H1 (cell line): ENCODE results near the gene WDR64. TPM values are rescaled to one million over a fixed set of nuclear protein-coding genes. Genes with fewer than 3 reads are reported as not detected.

Experiments used
- CTCF ChIA-PET: fragments of 300-600 bp; sonication (Branson Sonifier 250); formaldehyde crosslinking; loops from one replicate; lab custom pipeline; 2021; ENCODE audit not compliant: partially characterized antibody; lab: Charles Lee
- POLR2A ChIA-PET: fragments of 300-600 bp; sonication (Branson Sonifier 250); formaldehyde crosslinking; loops from one replicate; lab custom pipeline; 2021; ENCODE audit warnings: inconsistent platforms; ENCODE audit not compliant: partially characterized antibody; lab: Charles Lee
- DNase-seq, 2 experiments: peaks; one replicate each; pipeline versions ENCODE4 v3.0.0 to v3.0.0-alpha.2; 2010 to 2022; ENCODE audit warnings: low spot score in 2 of 2, low read depth in 1 of 2, mixed read lengths in 1 of 2
- FAIRE-seq: peaks from 2 replicates; lab custom pipeline; 2011; peaks lifted over from hg19 to GRCh38; lab: Jason Lieb, UNC
- H2AFZ ChIP-seq: 2 replicates; pipeline ENCODE4 v1.8.1; 2012; ENCODE audit warnings: low read length, inconsistent platforms
- H2AK5ac ChIP-seq: 2 replicates; pipeline ENCODE4 v1.6.1; 2013; ENCODE audit warnings: low read depth, low read length
- H2BK120ac ChIP-seq: replicated peaks from 2 replicates; pipeline ENCODE3; 2013; ENCODE audit warnings: low read depth, low read length, inconsistent platforms
- H2BK12ac ChIP-seq: 2 replicates; pipeline ENCODE4 v1.6.1; 2013; ENCODE audit warnings: low read depth, low read length
- H2BK15ac ChIP-seq: 2 replicates; pipeline ENCODE4 v1.6.1; 2013; ENCODE audit warnings: low read length
- H2BK20ac ChIP-seq: 2 replicates; pipeline ENCODE4 v1.6.1; 2013; ENCODE audit warnings: low read length
- H2BK5ac ChIP-seq: 2 replicates; pipeline ENCODE4 v1.6.1; 2013; ENCODE audit warnings: low read depth, low read length
- H3K14ac ChIP-seq: 2 replicates; pipeline ENCODE4 v1.6.1; 2013; ENCODE audit warnings: inconsistent platforms; ENCODE audit not compliant: insufficient read length
- H3K18ac ChIP-seq: 2 replicates; pipeline ENCODE4 v1.6.1; 2013; ENCODE audit warnings: low read length; ENCODE audit errors: extremely low read depth
- H3K23ac ChIP-seq: 2 replicates; pipeline ENCODE4 v1.6.1; 2013; ENCODE audit warnings: inconsistent platforms; ENCODE audit not compliant: insufficient read length
- H3K23me2 ChIP-seq: 2 replicates; pipeline ENCODE4 v1.6.1; 2013; ENCODE audit warnings: low read depth, low read length
- H3K27ac ChIP-seq: 2 replicates; pipeline ENCODE4 v1.6.1; 2011; ENCODE audit warnings: low read depth, low read length, inconsistent platforms
- H3K27me3 ChIP-seq, 4 experiments: replicated peaks in 1 of 4; 1 replicate in 1 of 4; 2 replicates in 3 of 4; pipeline versions ENCODE4 v1.6.1 to v1.8.1; 2011 to 2013; ENCODE audit warnings: low read length in 3 of 4, mild to moderate bottlenecking in 3 of 4, inconsistent platforms in 2 of 4, mixed read lengths in 2 of 4, moderate library complexity in 1 of 4; ENCODE audit not compliant: control insufficient read depth in 3 of 4, insufficient read depth in 3 of 4; ENCODE audit errors: extremely low read depth in 1 of 4
- H3K36me3 ChIP-seq, 4 experiments: 2 replicates each; pipeline versions ENCODE4 v1.6.1 to v1.8.1; 2011 to 2013; ENCODE audit warnings: mild to moderate bottlenecking in 4 of 4, low read length in 3 of 4, moderate library complexity in 2 of 4, control low read depth in 1 of 4, inconsistent platforms in 1 of 4; ENCODE audit not compliant: insufficient read depth in 4 of 4, control insufficient read depth in 2 of 4
- H3K4ac ChIP-seq: replicated peaks from 2 replicates; pipeline ENCODE3; 2013; ENCODE audit warnings: low read length, low read depth, mixed read lengths, inconsistent platforms; ENCODE audit not compliant: insufficient read length
- H3K4me1 ChIP-seq, 4 experiments: replicated peaks in 1 of 4; 1 replicate in 1 of 4; 2 replicates in 3 of 4; pipeline versions ENCODE4 v1.6.1 to v1.8.1; 2011 to 2013; ENCODE audit warnings: low read length in 3 of 4, inconsistent platforms in 2 of 4, mixed read lengths in 1 of 4; ENCODE audit not compliant: insufficient read depth in 4 of 4, control insufficient read depth in 3 of 4
- H3K4me2 ChIP-seq, 2 experiments: 2 replicates each; pipeline versions ENCODE4 v1.6.1 to v1.8.1; 2011 to 2013; ENCODE audit warnings: low read depth in 2 of 2, low read length in 2 of 2, control low read depth in 1 of 2, inconsistent platforms in 1 of 2, mild to moderate bottlenecking in 1 of 2; ENCODE audit not compliant: insufficient read depth in 1 of 2
- H3K4me3 ChIP-seq, 4 experiments: fragments of 200-600, 300-600 bp in 1 of 4; sonication (generic), shearing (Covaris generic), sonication (Bioruptor Twin) in 1 of 4; 2 replicates each; pipeline versions ENCODE4 v1.5.1 to v1.8.1; 2011 to 2016; ENCODE audit warnings: low read length in 4 of 4, low read depth in 3 of 4, control low read depth in 2 of 4, inconsistent platforms in 2 of 4, mild to moderate bottlenecking in 2 of 4, mixed read lengths in 1 of 4, moderate library complexity in 1 of 4; ENCODE audit not compliant: insufficient read depth in 2 of 4; ENCODE audit errors: extremely low read depth in 1 of 4
- H3K56ac ChIP-seq: replicated peaks from 2 replicates; pipeline ENCODE3; 2013; ENCODE audit warnings: low read depth, mild to moderate bottlenecking, mixed read lengths, low read length, inconsistent platforms; ENCODE audit not compliant: insufficient read length
- H3K79me1 ChIP-seq: 2 replicates; pipeline ENCODE4 v1.6.1; 2013; ENCODE audit warnings: low read depth, low read length, control low read depth
- H3K79me2 ChIP-seq, 2 experiments: 2 replicates each; pipeline versions ENCODE4 v1.6.1 to v1.8.1; 2012 to 2013; ENCODE audit warnings: low read length in 2 of 2, mild to moderate bottlenecking in 2 of 2, inconsistent platforms in 1 of 2; ENCODE audit not compliant: insufficient read depth in 2 of 2, control insufficient read depth in 1 of 2
- H3K9ac ChIP-seq, 4 experiments: replicated peaks in 1 of 4; 1 replicate in 1 of 4; 2 replicates in 3 of 4; pipeline versions ENCODE4 v1.6.1 to v1.8.1; 2011 to 2013; ENCODE audit warnings: low read depth in 3 of 4, low read length in 3 of 4, control low read depth in 2 of 4, mild to moderate bottlenecking in 2 of 4, moderate library complexity in 2 of 4, inconsistent platforms in 1 of 4; ENCODE audit errors: extremely low read depth in 1 of 4
- H3K9me3 ChIP-seq, 2 experiments: 2 replicates each; pipeline versions ENCODE4 v1.6.1 to v1.8.1; 2012 to 2013; ENCODE audit warnings: mild to moderate bottlenecking in 2 of 2, moderate library complexity in 2 of 2, control low read depth in 1 of 2, inconsistent platforms in 1 of 2, low read depth in 1 of 2, low read length in 1 of 2, mixed read lengths in 1 of 2; ENCODE audit not compliant: insufficient read depth in 2 of 2
- H4K20me1 ChIP-seq, 2 experiments: replicated peaks in 1 of 2; 2 replicates each; pipeline versions ENCODE3 to v1.8.1; 2011 to 2013; ENCODE audit warnings: inconsistent platforms in 2 of 2, low read length in 2 of 2, mild to moderate bottlenecking in 1 of 2; ENCODE audit not compliant: insufficient read depth in 2 of 2, control insufficient read depth in 1 of 2
- H4K5ac ChIP-seq: 2 replicates; pipeline ENCODE4 v1.6.1; 2013; ENCODE audit warnings: low read length, low read depth, mixed read lengths, inconsistent platforms; ENCODE audit not compliant: insufficient read length
- H4K8ac ChIP-seq: 2 replicates; pipeline ENCODE4 v1.8.0; 2013; ENCODE audit warnings: mild to moderate bottlenecking, moderate library complexity, low read length, inconsistent platforms; ENCODE audit not compliant: insufficient read depth; ENCODE audit errors: extremely low read depth
- H4K91ac ChIP-seq: replicated peaks from 2 replicates; pipeline ENCODE3; 2013; ENCODE audit warnings: low read length, mixed read lengths, inconsistent platforms; ENCODE audit not compliant: insufficient read length
- CBX8 ChIP-seq: fragments of 300-800, 300-1000 bp; sonication (generic); IDR thresholded peaks from 2 replicates; pipeline ENCODE4 v1.7.1; 2016; ENCODE audit warnings: low read depth, low read length, borderline replicate concordance
- CHD2 ChIP-seq: IDR thresholded peaks from 2 replicates; pipeline ENCODE4 v1.6.1; 2012; ENCODE audit warnings: low read length, improper control_type of control experiment
- CREB1 ChIP-seq: IDR thresholded peaks from 2 replicates; pipeline ENCODE4 v1.6.1; 2012; ENCODE audit warnings: inconsistent platforms
- E2F6 ChIP-seq: IDR thresholded peaks from 2 replicates; pipeline ENCODE4 v1.6.1; 2012; ENCODE audit warnings: inconsistent platforms
- HDAC6 ChIP-seq: IDR thresholded peaks from one replicate; pipeline ENCODE4 v1.7.1; 2012; ENCODE audit warnings: low read depth, mild to moderate bottlenecking, inconsistent platforms, low read length, moderate library complexity
- JUN ChIP-seq: IDR thresholded peaks from 2 replicates; pipeline ENCODE4 v1.6.1; 2011; ENCODE audit warnings: low read depth, mild to moderate bottlenecking, improper control_type of control experiment, low read length
- NRF1 ChIP-seq: IDR thresholded peaks from 2 replicates; pipeline ENCODE4 v1.6.1; 2011; ENCODE audit warnings: mild to moderate bottlenecking, low read depth, low read length, improper control_type of control experiment
- RFX5 ChIP-seq: IDR thresholded peaks from 2 replicates; pipeline ENCODE4 v1.6.1; 2011; ENCODE audit warnings: low read depth, low read length, improper control_type of control experiment, borderline replicate concordance
- SIRT6 ChIP-seq: IDR thresholded peaks from one replicate; pipeline ENCODE4 v1.7.1; 2012; ENCODE audit warnings: low read length, inconsistent platforms
- TBP ChIP-seq: IDR thresholded peaks from 2 replicates; pipeline ENCODE4 v1.6.1; 2011; ENCODE audit warnings: low read depth, low read length, improper control_type of control experiment
- WGBS, 2 experiments: shearing (Covaris generic) in 1 of 2; methylation state at CpG; one replicate each; pipeline versions ENCODE4 v1.1.6 to v1.1.7; 2013 to 2015; ENCODE audit warnings: low lambda C conversion rate in 2 of 2, mixed read lengths in 2 of 2, inconsistent platforms in 1 of 2, low coverage in 1 of 2, missing lambda C conversion rate in 1 of 2; ENCODE audit not compliant: insufficient replicate concordance in 2 of 2, insufficient coverage in 1 of 2, insufficient read length in 1 of 2; ENCODE audit errors: extremely low coverage in 1 of 2, missing lambda C conversion rate in 1 of 2; 5-methylcytosine and 5-hydroxymethylcytosine counted together
- polyA plus RNA-seq, 7 experiments: library from polyadenylated mRNA; depleted of rRNA in 3 of 7; stranded (reverse) in 5 of 7; unstranded in 2 of 7; fragments of >200 nt in 5 of 7; fragments of 200-250 nt in 2 of 7; gene quantifications; 1 replicate in 5 of 7; 2 replicates in 1 of 7; 4 replicates in 1 of 7; pipeline versions ENCODE4 v1.2.1 to v1.2.3, GENCODE V29; 2011 to 2013; ENCODE audit warnings: missing spikeins in 2 of 7, mixed read lengths in 2 of 7
- total RNA-seq: library from RNA; stranded (reverse); fragmentation: NEBNext Ultra II Directional; extraction: Animal tissue kit (Norgen Biotek cat#: 25700); gene quantifications from 2 replicates; pipeline ENCODE4 v1.2.1, GENCODE V29; 2021

WDR64 gene
- total and polyA plus RNA-seq, 2 of the 8 experiments (the other 6 are each of a cell fraction or from before 2014, with no cell fraction given): 0.02 TPM; not detected in 1

- 89% methylated on average over 12 of the region's 12 CpGs; no CpG with 5 or more reads in 1 of the 2 experiments for WGBS, 2 experiments
- POLR2A ChIA-PET: no interaction called here
- Histone ChIP-seq H3K36me3 (peaks cover 0 to 2% (median 0%) of the 10 kb centered on the region in 4 experiments; a peak in 2 of 8 replicates), H3K79me2 (peaks cover 3 to 27% of the 10 kb centered on the region in 2 experiments; a peak in 3 of 4 replicates), H3K27ac (no peak overlapping the region), H3K56ac (no peak overlapping the region), H2AK5ac (no peak overlapping the region), H3K9ac (no peak overlapping the region), H4K91ac (no peak overlapping the region), H4K8ac (no peak overlapping the region), H3K14ac (no peak overlapping the region), H2BK15ac (0 out of 2 replicates have a peak overlapping the region, but pooled peaks have one; percentile 72), H4K20me1 (peaks cover 0 to 5% of the 10 kb centered on the region in 2 experiments), H3K79me1 (peaks cover 3% of the 10 kb centered on the region; the same call in 1 of the 2 replicates), H3K23me2 (peaks cover 4% of the 10 kb centered on the region; the same call in 1 of the 2 replicates), H4K5ac (no peak overlapping the region), H2BK120ac (no peak overlapping the region), H3K4me2 (no peak overlapping the region), H2BK5ac (no peak overlapping the region), H3K9me3 (peaks cover 0 to 6% of the 10 kb centered on the region in 2 experiments; a peak in 1 of 4 replicates), H3K18ac (no peak overlapping the region), H2BK12ac (no peak overlapping the region), H2AFZ (no peak overlapping the region), H3K4ac (no peak overlapping the region), H3K4me1 (peaks cover 0 to 7% (median 3%) of the 10 kb centered on the region in 4 experiments; a peak in 5 of 7 replicates), H2BK20ac (no peak overlapping the region), H3K23ac (no peak overlapping the region), H3K4me3 (no peak overlapping the region), H3K27me3 (no peaks in the 10 kb centered on the region; a peak in 1 of 7 replicates)
- CTCF ChIA-PET: interaction anchor here (0.8 kb wide), 1 partner anchor 203 kb away, joined by 3 read pairs; no protein-coding TSS in a partner anchor
- TF ChIP-seq E2F6: no peak
- no peak for TF ChIP-seq NRF1
- TF ChIP-seq JUN: no peak
- no peak for TF ChIP-seq HDAC6
- TF ChIP-seq TBP: no peak
- TF ChIP-seq CHD2: no peak
- TF ChIP-seq SIRT6: no peak
- no peak for TF ChIP-seq CBX8
- TF ChIP-seq RFX5: no peak
- TF ChIP-seq CREB1: no peak
- FAIRE-seq (no peak), DNase-seq (no peak)
Observed at GRCh38 chr1:241641773-241642592, 10.1 kb upstream of the WDR64 start.
